HL-60/S4 treated with retinoic acid at 250 ng/mL for 4 days and 3 days (cell line): ENCODE data around the gene ELOVL4.

ENCODE experiments used
- in situ Hi-C: fragments of 300-500 bp; cut with MboI; formaldehyde crosslinking; loops from 2 replicates; pipeline ENCODE4 v1.7.0; 2022; ENCODE audit warnings: low sequenced_read_pairs

The ELOVL4 gene

DNA sequence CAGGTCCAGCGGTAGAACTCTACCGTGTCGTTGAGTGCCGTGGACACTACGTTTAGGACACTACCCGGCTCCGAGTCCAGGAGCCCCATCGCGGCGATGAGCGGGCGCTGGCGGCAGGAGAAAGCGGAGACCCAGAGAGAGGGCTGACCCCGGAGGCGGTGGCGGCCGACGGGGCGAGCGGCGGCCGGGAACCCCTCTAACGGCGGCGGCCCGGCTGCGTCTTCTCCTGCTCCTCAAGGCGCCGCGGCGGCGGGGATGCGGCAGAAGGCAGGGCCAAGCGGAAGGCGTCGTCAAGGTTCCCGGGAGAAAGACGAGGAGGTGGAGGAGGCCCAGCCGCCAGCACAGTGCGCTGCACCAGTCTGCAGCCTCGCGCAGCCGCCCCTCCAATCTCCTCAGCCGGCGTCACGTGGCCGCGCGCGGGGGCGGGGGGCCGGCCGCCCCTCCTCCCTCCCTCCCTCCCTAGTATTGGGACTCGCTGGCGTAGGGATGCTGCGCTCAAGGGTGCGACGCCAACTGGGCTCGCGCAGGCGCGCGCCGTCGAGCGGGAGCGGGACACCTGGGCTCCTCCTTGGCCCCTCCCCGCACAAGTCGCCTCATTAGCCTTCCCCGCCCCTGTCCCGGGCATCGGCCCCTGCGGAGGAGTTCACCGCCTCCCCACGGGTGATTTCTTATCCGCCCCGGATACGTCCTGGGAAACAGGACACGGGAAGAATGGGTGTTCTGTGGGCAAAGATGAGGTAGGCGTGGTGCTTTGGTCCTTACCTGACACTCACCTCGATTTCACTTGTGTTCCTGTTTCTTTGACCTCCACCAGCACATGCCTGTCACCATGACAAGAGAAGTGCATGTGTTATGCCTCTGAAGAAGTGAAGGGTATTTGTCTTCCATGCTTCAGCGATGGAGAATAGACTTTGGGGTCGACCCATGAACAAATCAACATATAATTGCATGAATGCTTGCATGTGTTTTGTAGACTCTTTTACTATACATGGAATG, at the start of gene ELOVL4:
TSS of gene ELOVL4 (minus strand) at position 363 of the 996 bp plus-strand sequence. CDS start at position 89, 274 bp downstream.
- in situ Hi-C loops, result no loop called here

DNA sequence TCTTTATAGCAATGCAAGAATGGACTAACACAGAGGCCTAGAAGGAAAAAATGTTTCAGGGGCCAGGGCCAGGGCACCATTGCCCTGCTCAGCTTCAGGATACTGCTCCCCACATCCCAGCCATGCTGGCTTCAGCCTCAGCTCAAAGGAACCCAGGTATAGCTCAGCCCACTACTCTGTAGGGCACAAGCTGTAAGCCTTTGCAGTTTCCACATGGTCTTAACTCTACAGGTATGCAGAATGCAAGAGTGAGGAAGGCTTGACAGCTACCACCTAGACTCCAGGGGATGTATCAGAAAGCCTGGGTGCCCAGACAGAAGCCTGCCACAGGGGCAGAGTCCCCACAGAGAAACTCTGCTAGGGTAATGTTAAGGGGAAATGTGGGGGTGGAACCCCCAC, 46.6 kb upstream of the ELOVL4 start:
- in situ Hi-C loops, result no loop called here

- in situ Hi-C loops, result no loop called here
These were observed 45.9 kb upstream of the ELOVL4 start for GRCh38 chr6:79993012-79993910.

DNA sequence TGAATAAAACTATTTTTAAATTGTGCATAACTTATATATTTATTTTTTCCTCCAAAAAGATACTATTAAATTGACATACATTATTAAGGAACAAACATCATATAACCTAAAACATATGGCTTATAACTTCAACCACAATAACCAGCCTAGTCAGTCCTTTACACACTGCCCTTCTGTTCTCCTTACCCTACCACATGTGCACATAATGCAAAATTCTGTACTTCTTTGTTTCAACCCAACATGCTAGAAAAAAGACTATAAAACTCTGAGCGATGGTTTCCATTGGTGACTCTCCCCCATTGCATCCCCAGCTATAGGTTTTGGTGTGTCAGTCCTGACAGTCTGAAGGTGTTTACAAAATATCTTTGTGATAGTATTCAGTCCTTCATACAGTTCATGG, 42.3 kb upstream of the ELOVL4 start:
- in situ Hi-C loops, result no loop called here

DNA sequence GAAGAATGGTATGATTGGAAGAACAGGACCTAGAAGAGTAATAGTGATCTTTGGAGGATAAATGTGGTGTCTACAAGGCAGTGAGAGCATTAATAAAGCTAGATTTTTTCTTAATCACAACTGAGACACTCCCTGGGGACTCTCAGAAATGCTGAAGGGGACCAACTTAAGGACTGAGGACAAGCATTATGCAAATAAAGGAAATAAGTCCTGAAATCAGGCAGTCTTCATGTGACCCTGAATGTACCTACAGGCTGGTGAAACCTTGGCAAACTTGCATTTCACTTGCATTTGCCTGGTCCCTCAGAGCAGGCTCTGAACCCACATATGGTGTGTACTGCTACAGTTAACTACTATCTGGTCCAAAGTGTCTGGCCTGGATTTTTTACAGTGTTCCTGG, 37.8 kb upstream of the ELOVL4 start:
- in situ Hi-C loops, result no loop called here

GRCh38 chr6:79984261-79984660, 36.9 kb upstream of the ELOVL4 start:
- in situ Hi-C loops, result no loop called here

DNA sequence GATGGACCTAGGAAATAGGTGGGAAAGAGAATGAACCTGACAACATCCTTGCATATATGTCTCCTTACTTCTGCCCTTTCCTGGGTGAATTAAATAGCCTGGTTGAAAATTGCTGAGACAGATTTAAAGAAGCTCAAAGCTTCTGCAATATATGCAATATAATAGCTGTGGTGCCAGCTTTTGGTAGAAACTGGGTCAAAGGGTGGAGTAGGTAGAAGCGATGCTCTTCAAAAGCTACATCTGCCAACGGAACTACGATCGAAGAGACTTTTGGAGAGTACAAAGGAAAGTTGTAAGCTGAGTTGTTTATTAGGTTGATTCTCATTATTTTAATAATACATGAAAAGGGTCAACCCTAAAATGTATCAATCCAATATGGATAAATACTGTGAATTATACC, 34.3 kb upstream of the ELOVL4 start:
- in situ Hi-C loops, result no loop called here

DNA sequence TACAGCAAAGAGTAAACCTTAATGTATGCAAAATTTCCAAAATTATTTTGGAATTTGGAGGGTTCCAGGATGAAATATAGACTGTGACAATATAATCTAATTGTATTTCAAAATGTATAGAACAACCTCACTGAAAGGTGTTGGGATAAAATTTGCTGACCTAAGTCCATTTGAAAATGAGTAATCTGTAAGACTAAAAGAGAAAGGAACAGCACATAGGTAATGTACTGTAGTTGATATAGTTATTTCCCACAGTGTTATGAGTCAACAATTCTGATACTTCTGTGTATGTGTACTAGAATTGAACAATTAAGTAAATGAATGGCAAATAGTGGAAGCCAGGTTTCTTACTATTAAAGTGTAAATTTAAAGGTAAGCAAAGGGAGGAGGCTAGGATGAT, 23.8 kb upstream of the ELOVL4 start:
- in situ Hi-C loops, result loop anchor here (25.0 kb wide), 1 partner anchor 116 kb away; no protein-coding TSS in a partner anchor

DNA sequence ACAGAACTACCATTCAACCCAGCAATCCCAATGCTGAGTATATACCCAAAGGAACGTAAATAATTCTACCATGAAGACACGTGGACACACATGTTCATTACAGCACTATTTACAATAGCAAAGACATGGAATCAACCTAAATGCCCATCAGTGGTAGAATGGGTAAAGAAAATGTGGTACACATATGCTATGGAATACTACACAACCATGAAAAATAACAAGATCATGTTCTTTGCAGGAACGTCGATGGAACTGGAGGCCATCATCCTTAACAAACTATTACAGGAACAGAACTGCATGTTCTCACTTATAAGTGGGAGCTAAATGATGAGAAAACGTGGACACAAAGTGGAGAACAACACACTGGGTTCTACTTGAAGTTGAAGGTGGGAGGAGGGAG, 22.4 kb upstream of the ELOVL4 start:
- in situ Hi-C loops, result loop anchor here (25.0 kb wide), 1 partner anchor 118 kb away; no protein-coding TSS in a partner anchor

GRCh38 chr6:79967178-79967577, 19.8 kb upstream of the ELOVL4 start:
- in situ Hi-C loops, result loop anchor here (25.0 kb wide), 1 partner anchor 120 kb away; no protein-coding TSS in a partner anchor

- in situ Hi-C loops, result loop anchor here (25.0 kb wide), 1 partner anchor 123 kb away; no protein-coding TSS in a partner anchor
These were observed 17.3 kb upstream of the ELOVL4 start for GRCh38 chr6:79964607-79965081.

DNA sequence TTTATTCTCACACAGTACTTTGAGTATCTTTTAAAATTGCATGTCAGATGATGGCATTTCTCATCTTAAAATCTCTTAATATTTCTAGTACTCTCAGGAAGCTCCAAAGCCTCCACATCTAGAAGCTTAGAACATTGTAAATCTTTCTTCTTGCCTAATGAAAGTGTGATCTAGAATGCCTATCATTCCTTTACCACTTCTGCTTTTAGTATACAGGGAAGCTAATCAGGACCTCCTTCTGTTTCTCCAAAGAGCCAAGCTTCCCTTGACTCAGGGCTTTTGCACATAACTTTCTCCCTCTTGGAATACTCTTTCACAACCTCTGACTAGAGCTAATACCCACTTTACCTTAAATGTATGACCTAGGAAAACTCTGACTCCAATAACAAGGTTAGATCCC, 7.5 kb upstream of the ELOVL4 start:
- in situ Hi-C loops, result loop anchor here (25.0 kb wide), 1 partner anchor 132 kb away; no protein-coding TSS in a partner anchor

DNA sequence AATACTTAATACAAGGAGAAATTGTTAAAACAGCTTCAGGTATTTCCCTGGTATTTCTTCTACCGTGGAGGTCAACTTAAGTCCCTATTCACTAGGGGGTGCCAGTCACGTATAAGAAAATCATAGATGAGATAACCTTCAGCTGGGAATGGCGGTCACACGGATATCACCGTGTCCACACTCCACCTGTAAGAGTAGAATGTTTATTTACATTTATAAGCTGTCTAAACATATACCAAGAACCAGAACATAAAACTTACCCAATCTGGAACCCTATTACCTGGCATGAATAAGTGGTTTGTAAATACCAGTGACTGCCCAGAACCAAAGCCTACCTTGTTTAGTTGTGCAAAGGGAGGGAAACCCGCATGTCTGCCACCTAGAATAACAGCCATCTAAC, 1.9 kb upstream of the ELOVL4 start:
- in situ Hi-C loops, result no loop called here

- in situ Hi-C loops, result no loop called here
These were observed 822 bp downstream of the ELOVL4 start for GRCh38 chr6:79946272-79947190.

GRCh38 chr6:79943133-79943532, 4.2 kb downstream of the ELOVL4 start:
- in situ Hi-C loops, result no loop called here

- in situ Hi-C loops, result no loop called here
These were observed 5.7 kb downstream of the ELOVL4 start for GRCh38 chr6:79941489-79942151.

DNA sequence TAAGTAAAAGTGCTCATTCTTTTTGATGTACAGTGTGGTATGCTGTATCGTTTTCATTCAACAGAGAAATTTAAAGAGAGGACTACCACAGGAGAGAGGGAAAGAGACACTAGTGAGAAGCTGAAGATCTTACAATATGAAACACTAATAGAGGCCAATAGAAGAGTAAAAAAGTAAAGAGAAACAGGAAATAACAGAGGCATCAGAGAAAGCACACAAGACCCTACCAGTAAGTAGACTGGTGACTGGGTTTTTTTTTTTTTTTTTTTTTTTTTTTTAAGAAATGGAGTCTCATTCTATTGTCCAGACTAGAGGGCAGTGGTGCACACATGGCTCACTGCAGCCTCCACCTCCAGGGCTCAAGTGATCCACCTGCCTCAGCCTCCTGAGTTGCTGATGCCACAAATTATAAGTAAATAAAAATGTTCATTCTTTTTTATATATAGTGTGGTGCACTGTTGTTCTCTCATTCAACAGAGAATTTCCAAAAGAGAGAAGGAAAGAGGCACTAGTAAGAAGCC, 18.8 kb downstream of the ELOVL4 start:
- in situ Hi-C loops, result no loop called here

DNA sequence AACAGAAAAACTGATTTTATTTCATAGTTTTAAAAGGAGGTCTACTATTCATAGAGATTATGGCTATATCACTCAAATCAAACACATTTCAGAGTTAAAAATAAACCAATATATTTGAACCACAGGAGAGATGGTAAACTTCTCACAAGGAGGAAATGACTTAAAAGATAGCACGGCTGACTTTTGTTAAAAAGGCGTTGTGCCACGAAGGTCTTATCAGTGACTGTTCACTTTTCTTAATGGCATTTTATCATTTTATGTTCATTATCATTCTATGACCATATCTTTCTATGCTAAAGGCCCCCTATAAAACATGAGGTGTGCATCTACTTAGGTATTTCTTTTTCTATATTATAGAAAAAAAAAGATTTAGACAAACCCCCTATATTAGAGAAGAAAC, 19.6 kb downstream of the ELOVL4 start:
- in situ Hi-C loops, result no loop called here

DNA sequence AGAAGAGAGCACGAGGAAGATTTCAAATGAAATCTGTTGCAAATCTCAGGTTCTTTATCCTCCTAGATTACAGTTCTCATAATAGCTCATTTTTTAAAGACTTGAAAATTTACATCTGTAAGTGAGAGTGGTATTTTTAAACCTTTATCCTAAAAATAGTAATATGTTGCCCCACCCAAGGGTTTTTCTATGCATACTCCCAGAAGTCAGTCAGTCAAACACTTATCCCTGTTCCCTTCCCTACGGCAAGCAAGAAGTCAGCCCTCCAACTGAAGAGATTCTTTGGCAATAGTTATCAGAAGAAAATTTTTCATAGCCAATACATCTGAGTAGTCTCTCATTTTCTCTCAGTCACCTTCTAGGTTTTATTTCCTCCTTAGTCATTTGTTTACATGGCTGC, 24.1 kb downstream of the ELOVL4 start:
- in situ Hi-C loops, result no loop called here
